Measurements from ENCODE around the gene SYT7.

Gene SYT7

DNA sequence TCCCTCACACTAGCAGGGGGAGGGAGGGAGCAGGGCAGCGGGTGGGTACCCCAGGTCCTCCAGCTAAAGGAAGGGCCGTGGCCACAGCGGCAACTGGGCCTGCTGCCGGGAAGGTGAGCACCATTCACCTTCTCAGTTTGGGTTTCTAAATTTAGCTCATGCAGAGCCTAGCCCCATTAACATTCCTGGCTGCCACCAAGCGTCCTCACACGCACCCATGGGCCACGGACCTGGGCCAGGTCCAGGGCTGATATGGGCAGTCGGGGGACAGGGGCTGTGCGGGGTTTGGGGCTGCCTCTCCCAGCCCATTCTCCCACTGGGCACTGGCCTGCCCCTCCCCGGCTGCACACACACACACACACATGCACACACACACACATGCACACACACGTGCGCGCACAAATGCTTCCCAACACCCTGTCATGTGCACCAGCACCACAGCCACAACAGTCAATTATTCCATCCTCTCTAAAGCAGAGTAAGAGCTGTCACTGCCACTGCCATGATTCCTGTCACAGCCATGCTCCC, 28.7 kb downstream of the SYT7 start:
- DNase-seq = no peak

DNA sequence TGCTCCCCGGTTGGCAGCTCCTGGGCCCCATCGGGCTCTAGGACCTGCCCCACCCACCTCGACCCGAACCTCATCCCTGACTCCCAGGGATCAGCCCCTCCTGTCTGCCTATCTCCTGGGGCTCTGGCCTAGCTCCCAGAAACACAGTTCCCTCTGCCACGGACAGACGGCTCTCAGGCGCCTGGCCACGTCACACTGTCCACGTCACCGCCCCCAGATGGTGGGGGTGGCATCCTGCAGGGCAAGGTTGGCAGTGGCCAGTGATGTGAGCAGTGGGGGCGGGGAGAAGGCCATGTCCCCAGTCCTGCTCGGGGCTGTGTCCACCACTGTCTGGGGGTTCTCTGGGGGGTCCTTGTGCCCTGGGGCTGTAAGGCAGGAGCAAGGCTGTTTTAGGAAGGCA, 29.2 kb downstream of the SYT7 start:
- DNase-seq = no peak

DNA sequence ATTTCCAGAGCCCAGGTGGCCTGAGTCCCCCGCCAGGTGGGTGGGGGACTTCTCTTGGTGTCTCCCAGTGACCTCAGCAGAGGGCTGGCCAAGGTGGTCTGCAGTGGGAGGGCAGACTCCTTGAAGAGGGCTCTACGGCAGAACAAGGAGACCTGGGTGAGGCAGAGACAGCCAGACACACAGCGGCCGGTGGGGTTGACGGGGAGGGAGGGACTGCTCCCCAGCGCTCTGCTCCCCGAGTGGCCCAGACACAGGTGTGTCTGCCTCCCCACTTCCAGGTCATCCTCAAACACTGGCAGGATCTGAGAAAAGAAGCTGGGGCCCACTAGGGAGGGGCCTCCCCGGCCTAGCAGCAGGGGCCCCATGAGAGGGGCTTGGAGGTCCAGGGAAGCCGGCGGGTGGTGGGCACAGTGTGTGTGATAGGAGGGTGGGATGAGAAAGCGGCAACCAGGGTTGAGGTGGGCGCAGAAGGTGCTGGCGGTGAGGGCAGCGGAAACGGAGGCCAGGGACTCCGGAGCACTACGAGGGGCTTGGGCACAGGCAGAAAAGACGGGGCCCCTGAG, 30.1 kb downstream of the SYT7 start:
- DNase-seq = no peak

DNA sequence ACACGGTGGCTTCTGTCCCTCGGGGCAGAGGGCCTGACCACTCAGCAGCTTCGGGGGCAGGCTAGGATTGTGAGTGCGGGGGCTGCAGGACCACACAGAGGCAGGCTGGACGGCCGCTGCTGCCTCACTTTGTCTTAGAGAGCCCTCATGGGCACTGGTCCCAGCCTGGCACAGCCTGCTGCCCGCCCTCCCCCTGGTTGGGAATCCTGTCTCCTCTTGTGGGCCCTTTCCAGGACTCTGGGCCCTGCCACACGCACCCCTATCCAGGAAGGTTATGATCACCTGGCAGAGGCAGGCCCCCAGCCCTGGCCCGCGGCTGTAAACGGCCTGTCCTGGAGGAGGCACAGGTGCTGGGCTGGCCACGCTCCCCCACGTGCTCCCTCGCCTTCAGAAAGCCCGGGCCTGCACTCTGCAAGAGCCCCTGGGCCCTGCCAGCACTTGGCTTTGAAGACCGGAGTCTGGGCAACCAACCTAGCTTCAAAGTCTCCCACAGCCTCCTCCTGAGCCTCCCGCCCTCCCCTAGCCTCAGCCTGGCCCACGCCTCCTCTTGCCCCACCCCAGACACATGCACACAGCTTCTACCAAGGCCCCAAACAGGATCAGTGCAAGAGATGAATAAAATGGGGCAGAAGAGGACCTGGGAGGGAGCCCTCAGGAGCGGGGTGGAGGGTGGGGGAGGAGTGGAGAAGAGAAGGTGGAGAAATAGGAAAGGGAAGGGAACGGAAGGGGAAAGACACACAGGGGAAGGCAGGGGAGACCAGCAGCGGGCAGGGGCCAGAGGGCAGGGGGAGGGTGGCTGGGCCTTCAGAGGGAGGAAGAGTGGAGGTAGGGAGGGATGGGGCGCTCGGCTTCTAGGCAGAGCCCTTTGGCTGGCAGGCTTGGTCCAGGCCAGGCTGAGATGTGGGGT, 31.0 kb downstream of the SYT7 start:
- DNase-seq = no peak

DNA sequence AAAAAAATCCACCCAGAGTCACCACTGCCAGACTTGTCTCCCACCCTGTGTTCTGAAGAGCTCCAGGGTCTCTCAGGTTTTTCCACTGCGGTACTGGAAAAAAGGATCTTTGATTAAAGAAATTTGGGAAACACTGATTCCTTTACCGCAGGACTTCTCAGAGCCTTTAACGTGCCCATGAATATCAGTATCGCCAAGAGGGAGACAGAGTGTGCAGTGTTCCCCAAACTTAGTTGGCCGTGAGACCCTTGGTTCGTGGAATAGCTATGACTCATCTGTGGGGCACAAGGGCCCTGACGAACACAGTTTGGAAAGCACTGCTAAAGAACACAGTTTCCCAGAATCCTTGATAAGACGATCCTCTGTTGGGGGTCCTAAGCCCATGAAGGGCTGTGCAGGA, 31.7 kb downstream of the SYT7 start:
- no peak for DNase-seq

DNA sequence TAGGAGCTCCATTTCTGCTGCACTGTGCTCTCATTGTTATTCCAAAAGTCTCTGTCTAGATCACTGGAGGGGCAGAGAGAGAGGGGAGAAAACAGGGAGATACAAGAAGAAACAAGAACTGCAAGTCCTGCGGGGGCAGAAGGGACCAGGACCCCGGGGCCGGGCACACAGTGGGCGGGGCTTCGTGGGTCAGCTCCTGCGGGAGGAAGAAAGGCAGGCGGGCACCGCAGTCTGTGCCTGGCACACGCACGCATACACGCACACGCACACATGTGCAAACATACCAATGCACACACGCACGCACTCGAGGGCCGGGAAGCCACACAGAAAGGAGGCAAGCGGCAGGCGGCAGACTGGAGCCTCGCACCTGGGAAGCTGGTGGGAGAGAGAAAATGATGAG, 33.6 kb downstream of the SYT7 start:
- DNase-seq = no peak

DNA sequence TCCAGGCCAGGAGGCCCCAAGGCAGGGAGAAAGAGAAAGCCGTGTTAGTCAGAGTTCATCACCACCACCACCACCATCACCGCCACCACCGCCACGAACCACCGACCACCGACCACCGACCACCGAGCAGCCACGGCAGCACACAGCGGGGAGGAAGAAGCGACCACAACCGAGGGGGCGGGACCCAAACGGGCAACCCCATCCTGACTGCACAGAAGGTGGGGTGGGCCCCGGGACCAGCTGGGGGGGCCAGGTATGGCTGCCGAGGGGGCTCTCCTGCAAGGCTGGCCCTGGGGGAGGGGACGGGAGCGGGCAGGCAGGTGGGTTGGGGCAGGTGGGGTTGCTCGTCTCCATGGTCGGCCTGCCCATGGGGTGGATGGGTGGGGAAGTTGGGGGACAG, 34.2 kb downstream of the SYT7 start:
- no peak for DNase-seq

DNA sequence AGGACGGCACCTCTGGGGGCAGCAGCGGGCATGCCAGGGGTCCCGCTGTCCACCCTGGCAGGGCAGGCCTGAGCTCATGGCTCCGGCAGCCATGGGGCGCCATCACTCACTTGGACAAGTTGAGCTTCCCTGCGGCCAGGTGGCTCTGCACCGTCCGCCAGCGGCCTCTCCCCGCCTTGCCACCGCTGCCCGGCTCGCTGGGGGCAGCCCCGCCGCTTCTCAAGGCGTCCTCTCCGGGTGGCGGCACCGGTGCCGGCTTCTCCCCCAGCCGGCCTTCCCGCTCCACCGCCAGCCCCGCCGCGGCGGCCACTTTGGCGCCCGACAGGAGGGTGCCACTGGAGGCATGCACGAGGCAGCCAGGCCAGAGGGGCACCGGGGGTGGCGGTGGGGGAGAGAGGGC, 35.0 kb downstream of the SYT7 start:
- DNase-seq = no peak

DNA sequence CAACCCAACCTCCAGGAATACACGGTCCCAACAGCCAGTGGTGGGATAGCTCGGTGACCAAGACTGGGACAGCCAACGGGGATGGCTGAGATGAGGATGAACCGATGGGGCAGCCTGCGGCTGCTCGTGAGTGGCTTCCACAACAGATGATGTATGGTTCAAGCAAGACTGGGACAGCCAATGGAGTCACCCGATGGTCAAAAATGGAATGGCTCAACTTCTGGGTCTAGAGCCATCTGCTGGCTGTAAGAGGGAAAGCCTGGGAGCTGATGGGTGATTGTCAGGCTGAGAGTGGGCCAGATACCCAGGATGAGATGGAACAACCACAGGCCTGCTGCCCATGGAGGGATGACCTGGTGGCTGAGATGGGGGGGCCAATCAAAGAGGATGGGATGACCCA, 35.5 kb downstream of the SYT7 start:
- no peak for DNase-seq

DNA sequence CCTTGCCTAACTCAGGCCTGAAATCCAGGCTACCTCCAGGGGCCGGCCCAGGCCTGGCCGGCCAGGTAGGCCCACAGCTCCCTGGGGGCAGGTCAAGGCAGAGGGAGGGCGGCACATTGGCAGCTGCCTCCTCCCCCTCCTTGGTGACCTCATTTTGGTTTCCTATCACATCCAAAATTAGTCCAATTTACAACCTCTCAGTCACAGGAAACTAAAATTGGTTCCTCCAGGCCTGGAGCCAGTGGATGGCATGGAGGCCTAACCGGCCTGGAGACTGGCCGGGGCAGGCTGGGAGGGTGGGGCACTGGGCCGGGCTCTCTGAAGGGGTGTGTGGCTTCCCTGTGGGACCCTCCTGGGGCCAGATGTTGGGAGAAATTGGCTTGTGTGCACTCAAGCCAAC, 36.4 kb downstream of the SYT7 start:
- no peak for DNase-seq

DNA sequence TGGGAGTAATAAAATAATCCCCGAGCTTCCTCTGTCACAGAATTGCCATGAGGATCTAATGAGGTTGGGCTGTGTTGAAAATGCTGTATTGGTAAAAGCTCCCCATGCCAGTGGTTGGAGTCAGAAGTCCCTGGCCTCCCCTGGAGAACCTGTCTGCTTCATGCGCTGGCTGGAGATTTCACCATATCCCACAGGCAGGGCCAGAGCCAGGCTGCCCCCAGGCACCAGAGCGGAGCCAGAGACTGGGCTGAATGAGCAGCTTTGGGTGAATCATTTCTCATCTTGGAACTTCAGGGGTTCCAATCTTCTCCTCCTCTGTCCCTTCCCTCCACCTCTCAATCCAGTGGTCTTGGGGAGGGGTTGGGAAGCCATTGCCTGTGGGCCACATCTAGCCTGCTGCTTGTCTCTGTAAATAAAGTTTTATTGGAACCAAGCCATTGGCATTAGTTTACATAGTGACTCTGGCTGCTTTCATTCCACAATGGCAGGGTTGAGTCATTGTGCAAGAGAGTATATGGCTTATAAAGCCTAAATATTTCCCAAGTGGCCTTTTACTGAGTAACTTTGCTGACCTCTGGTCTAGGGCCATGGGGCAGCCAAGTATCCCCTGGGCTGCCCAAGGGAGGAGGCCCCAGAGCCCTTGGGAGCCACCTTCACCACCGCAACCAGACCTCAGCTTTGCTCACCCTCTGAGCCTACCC, 37.1 kb downstream of the SYT7 start:
- no peak for DNase-seq

DNA sequence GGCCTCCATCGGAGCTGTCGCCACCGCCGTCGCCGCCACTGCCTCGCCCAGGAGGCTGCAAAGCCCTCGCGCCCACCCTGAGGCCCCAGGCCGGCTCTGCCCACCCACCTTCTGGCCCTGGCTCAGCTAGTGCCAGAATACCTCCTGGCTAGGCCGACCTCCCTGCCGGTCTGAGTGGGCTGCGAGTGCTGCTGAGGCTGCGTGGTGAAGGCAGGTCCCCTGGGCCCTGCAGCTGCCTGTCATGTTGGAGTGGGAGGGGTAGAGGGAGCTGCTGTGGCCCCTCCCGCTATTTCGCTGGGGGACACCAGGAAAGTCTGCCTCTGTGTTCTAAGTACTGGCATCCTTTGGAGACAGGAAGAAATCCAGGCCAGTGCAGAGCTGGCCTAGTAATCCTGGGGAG, 38.2 kb downstream of the SYT7 start:
- no peak for DNase-seq

DNA sequence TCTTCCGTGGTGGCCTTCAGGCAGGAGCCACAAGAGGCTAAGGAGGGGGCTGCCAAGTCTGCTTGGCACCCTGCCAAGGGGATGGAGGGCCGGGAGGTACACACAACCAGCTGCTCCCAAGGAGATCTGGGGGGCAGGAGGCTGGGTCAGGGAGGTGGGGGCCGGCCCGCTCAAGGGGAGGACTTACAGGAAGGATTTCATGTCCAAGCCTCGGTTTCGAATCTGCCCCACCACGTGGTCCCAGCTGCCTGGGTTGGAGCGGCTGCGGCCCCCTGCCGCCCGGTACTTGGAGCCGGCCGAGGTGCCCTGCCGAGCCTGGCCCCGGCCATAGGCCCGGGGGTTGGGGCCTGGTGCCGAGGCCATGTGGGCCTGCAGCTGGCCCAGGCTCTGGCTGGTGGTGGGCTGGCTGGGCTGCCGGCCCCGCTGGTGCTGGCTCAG, 38.8 kb downstream of the SYT7 start:
- DNase-seq = no peak

DNA sequence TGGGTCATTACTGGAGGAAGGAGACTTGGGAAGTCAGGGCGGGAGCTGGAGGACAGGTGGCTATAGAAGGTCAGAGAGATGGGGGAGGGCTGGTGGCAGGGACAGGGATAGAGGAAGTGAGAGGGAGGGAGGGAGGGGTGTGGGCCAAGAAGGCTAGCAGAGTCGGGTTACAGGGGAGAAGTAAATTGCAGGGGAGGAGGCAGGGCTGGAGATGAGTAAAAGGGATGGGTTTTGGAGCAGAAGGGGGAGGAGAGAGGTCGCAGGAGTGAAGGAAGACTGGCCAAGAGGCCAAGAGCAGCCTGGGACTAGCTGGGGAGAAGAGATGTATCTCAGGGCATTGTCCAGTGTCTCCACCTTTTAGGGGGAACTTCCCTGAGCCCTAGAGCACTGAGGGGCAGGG, 39.3 kb downstream of the SYT7 start:
- no peak for DNase-seq

DNA sequence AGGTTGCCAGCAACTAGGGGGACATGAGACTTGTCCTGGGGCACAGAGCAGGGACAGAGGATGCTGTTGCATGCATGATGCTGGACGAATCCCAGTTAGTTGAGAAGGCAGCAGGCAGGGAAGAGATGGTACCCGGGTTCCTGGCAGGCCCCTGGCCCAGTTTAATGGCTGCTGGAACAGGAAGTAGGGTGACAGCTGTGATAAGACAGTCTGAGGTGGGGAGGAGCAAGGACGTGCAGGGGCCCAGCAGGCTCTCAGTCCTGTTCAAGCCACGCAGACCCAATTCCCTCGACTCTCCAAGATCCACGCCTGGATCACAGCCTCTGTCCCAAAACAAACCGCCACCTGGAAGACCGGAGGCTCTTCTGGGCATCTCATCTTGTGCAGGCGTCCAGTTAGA, 40.3 kb downstream of the SYT7 start:
- DNase-seq = no peak

DNA sequence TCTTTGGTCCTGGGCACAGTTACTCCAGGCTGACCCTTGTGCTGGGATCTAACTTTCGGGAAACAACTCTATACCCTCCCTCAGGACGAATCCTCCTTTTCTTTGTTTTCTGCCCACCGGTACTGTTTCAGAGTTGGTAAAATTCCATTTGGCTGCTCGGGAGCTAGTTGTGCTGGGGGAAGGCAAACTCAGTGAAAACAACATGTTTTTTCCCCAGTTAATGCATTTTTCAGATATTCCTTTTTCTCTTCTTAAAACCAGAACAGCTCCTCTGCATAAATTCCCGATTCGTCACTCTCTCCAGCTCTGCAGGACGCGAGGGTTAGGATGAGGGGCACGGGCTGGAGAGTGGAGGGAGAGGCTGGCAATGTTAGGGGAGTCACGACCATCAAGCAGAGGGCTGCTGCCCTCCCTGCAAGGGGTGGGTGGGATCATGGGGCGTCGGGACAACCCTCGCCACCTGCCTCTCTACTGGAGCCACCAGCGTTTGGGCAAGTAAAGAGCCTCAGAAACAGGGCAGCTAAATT, 41.0 kb downstream of the SYT7 start:
- no peak for DNase-seq

DNA sequence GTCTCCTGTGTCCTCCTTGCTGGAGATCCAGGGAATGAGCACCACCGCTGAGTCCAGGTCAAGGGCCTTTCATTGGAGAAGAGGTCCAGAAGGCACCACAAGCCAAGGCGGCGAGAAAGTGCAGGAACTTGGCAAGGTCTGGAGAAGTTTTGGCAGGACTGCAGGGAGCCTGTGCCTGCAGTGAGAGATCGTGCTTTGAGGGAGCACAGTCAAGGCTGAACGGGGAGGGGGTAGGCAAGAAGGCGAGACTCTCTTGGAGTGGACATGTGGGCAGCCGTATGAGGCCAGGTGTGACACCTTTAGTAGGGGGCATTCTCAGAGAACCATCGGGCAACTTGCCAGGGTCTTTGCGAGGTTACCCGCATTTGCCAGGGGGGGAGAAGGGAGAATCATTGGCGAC, 41.9 kb downstream of the SYT7 start:
- DNase-seq = no peak

DNA sequence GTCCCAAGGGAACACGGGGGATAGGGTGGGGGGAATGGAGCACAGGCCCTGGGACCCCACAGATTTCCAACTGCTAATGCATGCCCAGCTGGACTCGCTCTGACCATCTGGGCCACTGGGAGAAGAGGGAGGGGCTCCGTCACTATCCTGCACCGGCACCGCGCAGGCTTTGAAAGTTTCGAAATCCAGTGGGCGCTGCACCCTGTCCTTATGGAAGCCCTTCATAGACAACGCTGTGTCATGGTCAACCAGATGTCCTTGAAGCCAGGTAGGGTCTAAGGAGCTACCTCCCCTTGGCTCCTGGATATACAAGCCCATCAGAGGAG, 42.3 kb downstream of the SYT7 start:
- DNase-seq = no peak

DNA sequence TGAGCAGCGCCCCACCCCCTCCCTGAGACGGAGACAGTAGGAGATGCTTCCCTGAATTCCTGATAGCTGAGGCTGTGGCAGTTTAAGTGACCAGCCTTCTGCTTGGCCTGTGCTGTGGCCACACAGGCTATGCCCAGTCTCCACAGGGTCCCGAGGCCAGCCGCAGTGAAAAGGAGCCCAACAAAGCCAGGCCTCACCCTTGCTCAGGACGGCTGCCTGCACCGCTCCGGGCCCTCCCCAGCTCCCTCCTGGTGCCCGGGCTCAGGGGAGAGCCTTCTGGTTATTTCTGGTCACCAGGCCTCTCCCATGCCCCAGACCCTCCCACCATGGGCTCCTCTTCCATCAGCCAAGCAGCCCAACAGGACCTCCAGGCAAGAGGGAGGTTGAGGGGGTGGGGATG, 43.5 kb downstream of the SYT7 start:
- no peak for DNase-seq

DNA sequence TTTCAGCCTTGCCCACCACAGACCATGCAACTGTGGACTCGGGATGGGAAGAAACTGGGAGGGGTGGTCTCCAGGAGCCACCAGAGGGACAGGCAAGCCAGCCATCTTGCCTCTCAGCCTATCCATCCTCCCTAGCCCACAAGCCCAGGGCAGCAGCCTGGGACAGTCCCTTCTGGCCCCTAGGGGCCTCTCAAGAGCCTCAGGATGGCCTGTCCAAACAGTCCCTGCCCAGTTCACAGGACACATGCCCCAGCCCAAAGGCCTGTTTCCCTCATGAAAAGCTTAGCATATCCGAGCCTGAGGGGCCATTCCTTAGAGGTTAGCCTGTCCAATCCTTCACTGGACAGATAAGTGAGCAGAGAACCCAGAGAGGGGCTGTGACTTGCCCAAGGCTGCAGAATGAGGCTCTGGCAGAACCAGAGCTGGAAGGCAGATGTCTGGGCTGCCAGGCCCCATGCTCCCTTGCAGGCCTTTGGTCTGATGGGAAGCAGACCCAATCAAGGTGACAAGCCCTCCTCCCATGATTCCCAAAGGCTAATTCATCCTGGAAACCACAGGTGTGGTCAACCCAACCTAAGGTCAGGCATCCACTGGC, 44.1 kb downstream of the SYT7 start:
- no peak for DNase-seq

DNA sequence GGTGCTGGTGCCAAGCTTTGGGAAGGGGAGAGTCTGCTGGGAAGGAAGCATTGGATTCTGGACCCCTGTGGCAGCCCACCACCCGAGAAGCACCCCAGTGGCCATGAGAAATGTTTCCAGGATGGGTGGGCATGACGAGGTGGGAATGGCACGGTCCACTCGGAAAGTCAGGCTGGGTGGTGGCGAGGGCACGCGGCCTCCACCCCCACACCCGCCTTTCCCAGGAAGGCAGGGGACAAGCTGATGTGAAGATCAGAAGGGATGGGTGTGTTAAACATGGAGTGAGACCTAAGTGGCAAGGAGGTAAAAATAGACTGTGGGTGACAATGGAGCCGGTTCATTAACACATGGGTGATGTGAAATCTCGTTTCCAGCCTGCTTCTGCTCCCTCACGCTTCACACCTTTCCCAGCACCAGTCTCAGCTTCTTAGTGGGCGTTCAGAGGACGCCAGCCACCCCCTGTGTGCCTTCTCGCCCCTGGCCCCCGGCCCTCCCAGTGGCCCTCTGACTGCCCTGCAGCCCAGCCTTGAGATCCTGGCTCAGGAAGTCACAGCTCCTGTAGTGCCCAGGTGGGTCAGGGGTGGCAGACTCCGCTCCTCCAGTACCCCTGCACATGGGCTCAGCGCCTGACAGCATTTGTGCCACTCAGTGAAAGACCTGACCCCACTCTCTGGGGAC, 44.7 kb downstream of the SYT7 start:
- DNase-seq = no peak

DNA sequence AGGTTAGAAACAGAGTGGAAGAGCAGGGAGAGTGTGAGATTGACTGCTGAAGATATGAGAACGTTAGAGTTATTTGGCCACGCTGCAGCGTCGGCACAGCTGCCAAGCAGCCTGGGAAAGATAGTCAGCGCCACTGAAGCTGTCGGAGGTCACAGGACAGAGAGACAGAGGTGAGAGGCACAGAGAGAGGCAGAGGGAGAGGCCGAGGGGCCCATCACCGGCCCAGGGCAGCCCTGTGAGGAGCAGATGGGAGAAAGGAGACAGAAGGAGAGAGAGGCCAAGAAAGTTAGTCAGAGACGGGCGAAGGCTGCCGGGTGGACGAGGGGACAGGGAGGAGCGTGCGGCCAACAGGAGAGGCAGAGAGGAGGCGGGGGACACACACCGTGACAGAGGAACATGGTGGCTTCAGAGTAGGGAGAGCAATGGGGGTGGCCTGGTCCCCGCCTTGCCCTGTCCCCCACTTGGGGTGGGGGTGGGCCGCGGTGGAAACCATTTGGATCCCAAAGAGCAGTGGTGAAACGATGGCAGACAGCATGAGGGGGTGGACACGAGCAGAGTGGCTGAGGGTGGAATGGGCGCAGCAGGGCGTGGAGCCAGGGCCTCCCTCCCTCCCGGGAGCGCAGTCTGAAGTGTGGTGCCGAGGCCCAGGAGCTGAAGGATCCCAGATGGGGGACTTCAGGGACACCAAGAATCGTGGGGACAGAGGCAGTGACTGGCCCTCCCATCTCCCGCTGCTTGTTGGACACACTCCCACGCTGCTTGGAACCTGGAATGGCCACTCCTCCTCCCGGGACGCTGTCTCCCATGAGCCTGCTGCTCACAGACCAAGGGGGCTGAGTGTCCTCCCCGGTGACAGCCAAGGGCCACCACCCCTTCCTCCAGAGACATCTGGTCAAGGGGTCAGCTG, 45.7 kb downstream of the SYT7 start:
- DNase-seq = no peak

Data from bone marrow (tissue), 2 donors.